H7 (cell line): Measurements from ENCODE around the gene ITPR1. TPM values are rescaled to one million over a fixed set of nuclear protein-coding genes. Genes with fewer than 3 reads are reported as not detected.

ENCODE experiments used
- DNase-seq: peaks from one replicate; pipeline ENCODE4 v3.0.0; 2012
- H3K27me3 ChIP-seq: 2 replicates; pipeline ENCODE4 v1.6.0; 2011; ENCODE audit warnings: mild to moderate bottlenecking, low read length; ENCODE audit not compliant: control insufficient read depth, insufficient read depth
- H3K36me3 ChIP-seq: replicated peaks from 2 replicates; pipeline ENCODE4 v1.5.1; 2011; ENCODE audit warnings: low read length; ENCODE audit not compliant: control insufficient read depth, insufficient read depth
- H3K4me3 ChIP-seq: 2 replicates; pipeline ENCODE4 v1.5.1; 2011; ENCODE audit warnings: low read depth, mild to moderate bottlenecking, control low read depth, low read length, moderate library complexity; ENCODE audit not compliant: insufficient read depth
- total RNA-seq: library from RNA; depleted of rRNA; stranded (reverse); fragments of >200 nt; shearing (Covaris generic); gene quantifications from 2 replicates; pipeline ENCODE4 v1.2.3, GENCODE V29; 2014

The ITPR1 gene
- total RNA-seq, 1 experiment from 2014 or later, result 4.4 TPM

- no peak overlapping the region for H3K4me3 ChIP-seq
- H3K36me3 ChIP-seq, result no peaks in the 10 kb centered on the region
- no peak for DNase-seq
- H3K27me3 ChIP-seq, result peaks cover 11% of the 10 kb centered on the region
Observed at GRCh38 chr3:4497005-4497692, 4.0 kb downstream of the ITPR1 start.

- DNase-seq, result no peak
- Histone ChIP-seq H3K27me3 (peaks cover 11% of the 10 kb centered on the region), H3K4me3 (no peak overlapping the region), H3K36me3 (no peaks in the 10 kb centered on the region)
Observed at GRCh38 chr3:4497843-4498324, 4.7 kb downstream of the ITPR1 start.

GRCh38 chr3:4498446-4498845 lies 5.3 kb downstream of the ITPR1 start:
- DNase-seq, result no peak
- no peaks in the 10 kb centered on the region for H3K36me3 ChIP-seq
- H3K27me3 ChIP-seq, result peaks cover 11% of the 10 kb centered on the region
- no peak overlapping the region for H3K4me3 ChIP-seq

GRCh38 chr3:4501437-4501836 lies 8.3 kb downstream of the ITPR1 start:
- DNase-seq, result no peak
- H3K4me3 ChIP-seq, result no peak overlapping the region

GRCh38 chr3:4501927-4502326 lies 8.8 kb downstream of the ITPR1 start:
- Histone ChIP-seq H3K4me3 (no peak overlapping the region), H3K27me3 (no peaks in the 10 kb centered on the region), H3K36me3 (no peaks in the 10 kb centered on the region)
- DNase-seq, result no peak

More at GRCh38 chr3:4501437-4501836, 8.3 kb downstream of the ITPR1 start:
- no peaks in the 10 kb centered on the region for H3K36me3 ChIP-seq
- no peaks in the 10 kb centered on the region for H3K27me3 ChIP-seq

- Histone ChIP-seq H3K27me3 (no peaks in the 10 kb centered on the region), H3K36me3 (no peaks in the 10 kb centered on the region), H3K4me3 (no peak overlapping the region)
- DNase-seq, result no peak
Observed at GRCh38 chr3:4503050-4503449, 9.9 kb downstream of the ITPR1 start.

- no peaks in the 10 kb centered on the region for H3K36me3 ChIP-seq
- H3K4me3 ChIP-seq, result no peak overlapping the region
- no peaks in the 10 kb centered on the region for H3K27me3 ChIP-seq
- no peak for DNase-seq
Observed at GRCh38 chr3:4504340-4505261, 11.5 kb downstream of the ITPR1 start.

- no peak for DNase-seq
- H3K36me3 ChIP-seq, result no peaks in the 10 kb centered on the region
- no peaks in the 10 kb centered on the region for H3K27me3 ChIP-seq
- no peak overlapping the region for H3K4me3 ChIP-seq
Observed at GRCh38 chr3:4505688-4506558, 12.8 kb downstream of the ITPR1 start.

GRCh38 chr3:4506559-4507023 lies 13.4 kb downstream of the ITPR1 start:
- H3K36me3 ChIP-seq, result no peaks in the 10 kb centered on the region
- H3K27me3 ChIP-seq, result no peaks in the 10 kb centered on the region
- no peak overlapping the region for H3K4me3 ChIP-seq
- no peak for DNase-seq

- H3K4me3 ChIP-seq, result no peak overlapping the region
- no peak for DNase-seq
- no peaks in the 10 kb centered on the region for H3K27me3 ChIP-seq
- no peaks in the 10 kb centered on the region for H3K36me3 ChIP-seq
Observed at GRCh38 chr3:4507024-4507596, 14.0 kb downstream of the ITPR1 start.

- Histone ChIP-seq H3K36me3 (no peaks in the 10 kb centered on the region), H3K27me3 (no peaks in the 10 kb centered on the region), H3K4me3 (no peak overlapping the region)
- DNase-seq, result peak; percentile 15
Observed at GRCh38 chr3:4508048-4508981, 15.2 kb downstream of the ITPR1 start.

GRCh38 chr3:4509043-4509442 lies 15.9 kb downstream of the ITPR1 start:
- DNase-seq, result no peak
- Histone ChIP-seq H3K4me3 (no peak overlapping the region), H3K36me3 (no peaks in the 10 kb centered on the region), H3K27me3 (no peaks in the 10 kb centered on the region)
